Prostate gland (tissue), 2 donors: Measurements from ENCODE around the gene ZNF777. TPM values are rescaled to one million over a fixed set of nuclear protein-coding genes. Genes with fewer than 3 reads are reported as not detected.

Experiments
- DNase-seq: peaks from one replicate; pipeline ENCODE4 v3.0.0-alpha.2; 2019; ENCODE audit warnings: low spot score
- H3K27ac ChIP-seq, 2 donors: fragments of 200-600 bp; sonication (generic); 2 replicates each; pipeline ENCODE4 v1.5.1; 2017 to 2019
- H3K27me3 ChIP-seq: fragments of 200-600 bp; sonication (generic); replicated peaks from 2 replicates; pipeline ENCODE4 v1.5.1; 2019; ENCODE audit not compliant: insufficient read depth
- H3K36me3 ChIP-seq, 2 donors: fragments of 200-600 bp; sonication (generic); 1 replicate in 1 of 2; 2 replicates in 1 of 2; pipeline versions ENCODE4 v1.5.1 to v1.8.1; 2017 to 2019
- H3K4me1 ChIP-seq: fragments of 200-600 bp; sonication (generic); replicated peaks from 2 replicates; pipeline ENCODE4 v1.5.1; 2019
- H3K4me3 ChIP-seq, 2 donors: fragments of 200-600 bp; sonication (generic); 2 replicates each; pipeline ENCODE4 v1.5.1; 2017 to 2019
- H3K9me3 ChIP-seq: fragments of 200-600 bp; sonication (generic); 2 replicates; pipeline ENCODE4 v1.5.1; 2017
- POLR2AphosphoS5 ChIP-seq: sonication (generic); formaldehyde crosslinking; IDR thresholded peaks from one replicate; pipeline ENCODE4 v1.6.1; 2017; ENCODE audit warnings: antibody characterized with exemption
- WGBS: methylation state at CpG from one replicate; pipeline ENCODE4 v1.1.5; 2018; 5-methylcytosine and 5-hydroxymethylcytosine counted together
- intact Hi-C: fragments of 100-400 bp; cut with DNase I; formaldehyde crosslinking; loops from one replicate; pipeline ENCODE4 v1.14.2; 2022
- total RNA-seq, 2 donors: library from RNA; depleted of rRNA; stranded (reverse); fragments of >200 nt; gene quantifications; one replicate each; pipeline ENCODE4 v1.1.0, GENCODE V29; 2016

Gene ZNF777
- total RNA-seq, 2 donors from 2014 or later: 19.5 to 26.2 TPM

- no peak for TF ChIP-seq POLR2AphosphoS5
- DNase-seq: no peak
- Histone ChIP-seq H3K4me3 (no peak overlapping the region), H3K27ac (no peak overlapping the region), H3K27me3 (no peaks in the 10 kb centered on the region), H3K36me3 (no peaks in the 10 kb centered on the region), H3K9me3 (no peaks in the 10 kb centered on the region), H3K4me1 (no peaks in the 10 kb centered on the region)
- WGBS: 56% methylated on average over 9 of the region's 9 CpGs
- intact Hi-C loops: no loop called here
These were observed 75.5 kb downstream of the ZNF777 start for GRCh38 chr7:149385195-149385950.

Other genes with a start within 250 kb of the ZNF777 start
- gene ZNF212, start 221.4 kb downstream of the ZNF777 start, total RNA-seq: 10 to 100 TPM in 1 of 2 donors, 1 to 10 TPM in 1; 8.9 to 15.9 TPM
- gene ZNF783, start 198.9 kb downstream of the ZNF777 start, total RNA-seq: 10 to 100 TPM; 10.7 to 20.7 TPM
- gene ZNF746, start 36.7 kb upstream of the ZNF777 start, total RNA-seq: 10 to 100 TPM; 21.0 to 40.0 TPM